Activated gamma-delta T cell treated with Interleukin-2 at 50 U/mL for 16 hours (primary cell): ENCODE data around the gene RAB31.
"Not testable (repeated sequence)": the region's sequence is repeated elsewhere in the genome, so short reads cannot be mapped to it uniquely, and the experiment has no call there.

Experiments
- DNase-seq: peaks from one replicate; pipeline ENCODE4 v3.0.0-alpha.2; 2020

Gene RAB31

DNA sequence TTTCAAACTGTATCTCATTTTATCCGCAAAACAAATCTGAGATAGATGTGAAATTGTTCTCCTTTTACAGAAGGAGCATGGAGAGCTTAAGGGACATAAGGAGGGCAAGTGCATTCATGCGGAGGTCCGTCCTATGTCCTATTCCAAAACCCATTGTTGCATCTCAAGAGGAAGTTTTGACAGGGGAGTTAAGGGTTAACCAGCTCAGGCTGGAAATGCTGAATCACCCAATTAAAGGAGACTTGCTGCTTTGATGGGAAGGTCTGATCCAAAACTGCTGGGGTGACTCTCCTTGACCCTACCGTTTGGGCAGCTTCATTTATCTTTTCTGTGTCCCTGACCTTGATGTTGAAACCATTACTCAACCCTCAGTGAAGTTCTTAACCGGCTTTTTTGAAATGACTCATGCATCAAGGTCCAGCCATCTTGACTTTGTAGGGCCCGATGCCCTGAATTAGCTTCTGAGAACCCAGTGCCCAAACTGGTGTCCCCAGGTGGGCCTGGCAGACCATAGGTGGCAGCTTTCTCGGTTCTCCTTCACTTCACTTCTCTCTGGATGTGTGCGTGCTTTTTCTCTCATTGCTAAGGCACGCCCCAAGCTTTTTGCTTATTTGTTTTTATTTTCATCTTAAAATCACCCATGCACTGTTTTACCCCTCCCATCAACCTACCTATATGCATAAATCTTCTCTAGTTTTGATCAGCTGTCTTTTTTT is 161.8 kb downstream of the RAB31 start:
- no peak for DNase-seq

DNA sequence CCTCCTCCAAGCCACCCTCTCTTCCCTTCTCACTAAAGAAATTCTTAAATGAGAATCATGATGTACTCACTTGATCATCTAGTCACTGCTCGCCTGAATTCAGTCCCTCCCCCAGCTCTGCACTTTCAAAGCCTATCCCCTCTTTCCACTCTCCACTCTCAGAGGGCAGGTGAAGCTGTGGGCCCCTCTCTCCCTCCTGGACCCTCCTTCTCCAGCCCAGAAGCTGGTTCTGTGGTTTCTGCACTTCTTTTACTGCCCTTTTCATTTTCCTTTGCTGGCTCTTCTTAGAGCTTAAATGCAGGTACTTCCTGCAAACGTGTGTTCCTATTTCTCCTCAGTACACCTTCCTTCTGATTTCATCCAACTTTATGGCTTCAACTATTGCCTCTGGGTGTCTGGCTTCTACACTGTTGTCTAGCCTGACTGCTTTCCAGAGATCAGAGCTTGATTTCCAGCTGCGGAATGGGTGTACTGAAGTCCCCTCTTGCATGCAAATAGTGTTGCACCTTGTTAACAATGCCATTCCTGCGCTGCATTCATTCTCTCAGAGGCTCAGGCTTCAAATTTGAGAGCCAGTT is 162.4 kb downstream of the RAB31 start:
- DNase-seq, result no peak

DNA sequence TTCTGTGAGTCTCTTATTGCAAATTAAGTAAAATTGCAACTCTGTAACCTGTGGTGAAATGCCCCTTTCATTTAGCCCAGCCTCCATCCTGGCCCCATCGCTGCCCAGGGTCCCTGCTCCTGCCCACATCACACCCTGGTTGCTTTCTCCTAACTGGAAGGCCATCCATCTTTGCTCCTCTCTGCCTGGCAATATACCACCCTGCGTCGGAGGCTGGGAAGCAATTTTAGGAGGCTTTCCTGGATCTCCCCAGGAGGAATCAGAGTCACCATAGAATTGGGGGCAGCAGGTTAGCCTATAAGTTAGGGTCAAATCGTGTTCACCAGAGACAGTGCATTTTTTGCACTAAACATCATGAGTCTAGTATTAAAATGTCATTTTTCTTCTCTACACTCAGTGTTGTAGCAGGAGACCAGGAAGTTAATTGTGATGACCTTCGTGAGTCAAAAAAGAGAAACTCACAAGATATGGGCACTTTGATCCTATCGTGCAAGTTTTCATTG is 163.2 kb downstream of the RAB31 start:
- no peak for DNase-seq

DNA sequence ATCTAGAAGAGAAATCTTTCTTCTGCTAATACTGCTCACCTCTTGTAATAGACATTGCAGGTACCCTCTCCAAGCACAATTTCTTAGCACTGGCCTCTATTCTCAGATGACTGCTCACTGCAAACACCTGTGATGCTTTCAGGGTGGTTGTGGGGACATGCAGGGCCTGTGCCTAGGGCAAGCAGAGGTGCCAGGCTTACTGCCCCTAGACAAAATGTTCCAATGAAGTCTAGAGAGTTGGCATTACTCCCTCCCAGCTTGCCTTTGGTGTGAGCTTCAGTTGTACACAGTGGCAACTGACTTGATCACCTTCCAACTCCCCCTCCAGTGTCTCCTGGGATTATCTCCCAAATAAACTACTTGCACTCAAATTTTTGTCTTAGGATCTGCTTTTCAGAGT is 164.7 kb downstream of the RAB31 start:
- DNase-seq, result no peak

- no peak for DNase-seq
Measured at GRCh38 chr18:9874728-9875127, 166.6 kb downstream of the RAB31 start.

DNA sequence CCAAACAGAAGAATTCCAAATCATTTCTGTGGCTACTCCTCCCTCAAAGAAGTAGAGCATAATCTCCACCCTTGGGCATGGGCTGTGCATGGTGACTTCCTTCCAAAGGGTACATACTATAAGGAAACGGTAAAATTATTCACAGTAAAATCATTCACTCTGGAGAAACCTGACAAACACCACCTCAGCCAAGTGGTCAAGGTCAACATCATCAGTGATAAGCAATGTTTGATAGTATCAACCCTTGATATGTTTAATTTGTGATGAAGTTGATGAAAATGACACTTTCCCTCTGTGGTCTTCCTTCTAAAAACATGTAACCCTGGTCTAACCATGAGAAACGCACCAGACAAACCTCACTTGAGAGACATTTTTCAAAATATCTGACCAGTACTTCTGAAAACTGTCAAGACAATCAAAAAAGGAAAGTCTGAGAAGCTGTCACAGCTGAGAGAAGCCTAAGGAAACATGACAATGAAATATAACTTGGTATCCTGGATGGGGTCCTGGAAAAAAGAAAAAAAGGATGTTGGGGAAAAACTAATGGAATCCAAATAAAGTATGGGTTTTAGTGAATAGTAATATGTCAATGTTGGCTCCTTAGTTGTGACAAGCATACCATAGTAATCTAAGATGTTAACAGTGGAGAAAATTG is 168.2 kb downstream of the RAB31 start:
- DNase-seq, result no peak

- DNase-seq, result no peak
Measured at GRCh38 chr18:9876867-9877654, 169.0 kb downstream of the RAB31 start.

DNA sequence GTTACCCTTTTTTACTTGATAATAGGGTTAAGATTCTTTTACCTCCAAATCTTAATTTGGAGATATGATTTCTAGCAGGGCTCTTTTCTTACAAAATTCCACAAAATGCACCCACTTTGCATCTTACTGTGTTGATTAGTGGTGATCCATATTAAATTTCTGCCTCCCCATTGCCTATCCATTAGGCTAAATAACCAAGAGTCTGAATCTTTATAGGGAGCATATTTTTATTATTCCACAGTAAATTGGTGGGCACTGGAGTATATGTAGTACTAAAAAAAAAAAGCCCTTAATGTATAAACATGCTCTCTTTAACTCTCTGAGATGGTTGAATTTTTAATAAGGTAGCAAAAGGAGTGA is 169.5 kb downstream of the RAB31 start:
- DNase-seq, result no peak

- DNase-seq, result no peak
Measured at GRCh38 chr18:9878095-9878494, 170.0 kb downstream of the RAB31 start.

DNA sequence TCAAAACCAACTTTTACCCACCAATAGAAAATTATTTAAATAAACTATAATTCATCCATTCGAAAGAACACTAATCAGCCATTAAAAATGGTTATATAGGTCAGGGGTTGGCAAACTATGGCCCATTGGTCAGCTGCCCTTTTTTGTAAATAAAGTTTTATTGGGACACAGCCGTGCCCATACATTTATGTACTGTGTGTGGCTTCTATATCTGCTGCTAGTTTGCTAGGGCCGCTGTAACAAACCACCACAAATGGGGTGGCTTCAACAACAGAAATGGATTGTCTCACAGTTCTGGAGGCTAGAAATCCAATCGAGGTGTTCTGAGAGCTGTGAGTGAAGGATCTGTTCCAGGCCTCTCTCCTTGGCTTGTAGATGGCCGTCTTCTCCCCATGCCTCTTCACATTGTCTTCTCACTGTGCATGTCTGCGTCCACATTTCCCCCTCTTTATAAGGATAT is 170.7 kb downstream of the RAB31 start:
- no peak for DNase-seq

- no peak for DNase-seq
Measured at GRCh38 chr18:9884090-9884489, 176.0 kb downstream of the RAB31 start.

DNA sequence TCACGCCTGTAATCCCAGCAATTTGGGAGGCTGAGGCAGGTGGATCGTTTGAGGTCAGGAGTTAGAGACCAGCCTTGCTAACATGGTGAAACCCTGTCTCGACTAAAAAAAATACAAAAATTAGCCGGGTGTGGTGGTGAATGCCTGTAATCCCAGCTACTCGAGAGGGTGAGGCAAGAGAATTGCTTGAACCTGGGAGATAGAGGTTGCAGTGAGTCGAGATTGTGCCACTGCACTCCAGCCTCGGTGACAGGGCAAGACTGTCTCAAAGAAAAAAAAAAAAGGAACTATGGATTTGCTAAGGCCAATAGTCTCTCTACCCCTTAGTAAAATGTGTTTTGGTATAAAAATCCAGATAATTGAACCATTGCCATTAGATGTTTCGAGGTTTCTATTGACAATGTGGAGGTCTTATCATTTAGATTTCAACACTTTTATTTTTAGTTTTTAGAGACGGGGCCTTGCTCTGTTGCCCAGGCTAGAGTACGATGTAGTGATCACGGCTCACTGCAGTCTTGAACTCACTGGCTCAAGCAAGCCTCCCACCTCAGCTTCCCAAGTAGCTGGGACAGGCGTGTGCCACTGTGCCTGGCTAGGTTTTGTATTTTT is 176.5 kb downstream of the RAB31 start:
- DNase-seq, result no peak

DNA sequence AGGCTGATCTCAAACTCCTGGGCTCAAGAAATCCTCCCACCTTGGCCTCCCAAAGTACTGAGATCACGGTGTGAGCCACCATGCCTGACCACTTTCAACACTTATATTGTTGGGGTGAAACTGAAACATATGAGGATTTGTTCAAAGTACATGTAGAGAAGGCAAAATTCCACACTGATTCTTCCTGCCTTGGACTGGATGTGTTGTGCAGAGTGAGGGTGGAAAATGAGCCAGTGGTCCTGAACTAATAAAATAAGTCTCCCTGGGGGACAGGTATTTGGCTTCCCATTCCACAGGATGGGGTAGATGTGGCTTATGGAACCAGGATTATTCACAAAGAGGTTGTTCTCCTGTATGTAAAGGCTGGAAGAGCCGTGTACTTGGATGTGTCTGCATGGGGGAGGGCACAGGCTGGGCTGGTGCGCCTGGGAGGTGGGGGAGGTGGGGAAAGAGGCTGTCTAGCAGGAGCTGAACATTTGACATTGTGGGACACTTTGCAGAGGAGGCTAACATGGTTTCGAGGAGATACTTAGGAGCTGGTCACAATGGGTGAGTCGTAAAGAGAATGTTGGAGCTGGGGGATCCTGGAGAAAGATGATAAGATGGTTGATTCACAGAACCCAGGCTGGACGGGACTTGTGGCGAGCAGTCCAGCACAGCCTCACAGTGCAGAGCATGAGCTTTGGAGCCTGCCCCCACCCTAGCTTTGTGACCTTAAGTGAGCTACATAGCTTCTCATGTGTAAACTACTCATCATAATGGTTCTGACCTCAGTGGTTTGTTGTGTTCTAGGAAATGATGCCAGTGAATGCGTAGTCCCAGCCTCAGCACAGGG is 177.3 kb downstream of the RAB31 start, which contains the start of gene TXNDC2:
Gene TXNDC2 (plus strand): TSS at position 804 of the 835 bp plus-strand sequence. CDS start 708 bp downstream, outside the sequence.
- DNase-seq, result no peak

- DNase-seq, result no peak
Measured at GRCh38 chr18:9886005-9886348, 177.9 kb downstream of the RAB31 start.

GRCh38 chr18:9887992-9888391 is 179.9 kb downstream of the RAB31 start:
- DNase-seq, result no peak

GRCh38 chr18:9890196-9890595 is 182.1 kb downstream of the RAB31 start:
- no peak for DNase-seq

GRCh38 chr18:9890957-9891356 is 182.9 kb downstream of the RAB31 start:
- DNase-seq, result no peak

DNA sequence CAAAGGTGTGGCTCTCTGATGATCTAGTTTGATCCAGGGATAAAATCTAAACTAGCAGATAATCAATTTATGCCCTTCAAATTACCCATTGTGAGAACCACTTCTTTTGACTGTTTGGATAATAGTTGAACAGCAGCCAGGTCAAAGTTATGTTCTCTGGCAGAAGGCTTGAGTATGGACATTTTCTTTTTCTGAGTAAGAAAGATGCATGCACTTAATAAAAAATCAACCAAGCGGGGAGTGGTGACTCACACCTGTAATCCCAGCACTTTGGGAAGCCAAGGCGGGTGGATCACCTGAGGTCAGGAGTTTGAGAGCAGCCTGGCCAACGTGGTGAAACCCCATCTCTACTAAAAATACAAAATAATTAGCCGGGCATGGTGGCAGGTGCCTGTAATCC is 183.4 kb downstream of the RAB31 start:
- DNase-seq, result not testable (repeated sequence)

DNA sequence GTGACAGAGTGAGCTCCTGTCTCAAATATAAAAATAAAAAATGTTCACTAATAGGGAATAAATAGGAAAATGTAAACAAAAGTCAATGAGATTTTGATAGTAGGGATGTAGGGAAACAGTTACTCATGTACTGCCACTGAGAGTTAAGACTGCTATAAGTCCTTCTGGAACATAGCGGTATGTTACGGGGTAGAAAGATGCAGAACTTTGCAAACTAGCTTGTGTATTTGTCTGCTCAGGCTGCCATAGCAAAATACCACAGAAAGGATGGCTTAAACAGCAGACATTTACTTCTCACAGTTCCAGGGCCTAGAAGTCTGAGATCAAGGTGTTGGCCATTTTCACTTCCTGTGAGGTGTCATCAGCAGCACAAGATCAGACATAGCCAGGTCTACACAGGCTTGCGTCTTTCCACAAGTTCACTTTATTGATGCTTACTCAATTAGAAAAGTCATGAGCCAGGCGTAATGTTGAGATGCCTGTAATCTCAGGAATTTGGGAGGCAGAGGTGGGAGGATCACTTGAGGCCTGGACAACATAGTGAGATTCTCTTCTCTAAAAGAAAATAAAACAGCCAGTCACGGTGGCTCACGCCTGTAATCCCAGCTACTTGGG is 186.5 kb downstream of the RAB31 start:
- no peak for DNase-seq

- no peak for DNase-seq
Measured at GRCh38 chr18:9897129-9897528, 189.0 kb downstream of the RAB31 start.

GRCh38 chr18:9897787-9898291 is 189.7 kb downstream of the RAB31 start:
- not testable (repeated sequence) for DNase-seq
